GM23338 (cell line): ENCODE data around the gene METTL5. TPM values are rescaled to one million over a fixed set of nuclear protein-coding genes. Genes with fewer than 3 reads are reported as not detected.

Experiments used
- ATAC-seq: fragments of 200-7000 bp; cut with Tn5 transposase; 3 replicates; pipeline ENCODE4 v1.9.1; 2020
- DNase-seq: peaks from one replicate; pipeline ENCODE4 v3.0.0-alpha.2; 2015; ENCODE audit warnings: low spot score
- H2AFZ ChIP-seq: fragments of 200-600 bp; sonication (generic); 2 replicates; pipeline ENCODE4 v1.8.0; 2016; ENCODE audit warnings: antibody characterized with exemption, mild to moderate bottlenecking, moderate library complexity
- H3F3A ChIP-seq: fragments of 200-600 bp; sonication (generic); replicated peaks from 2 replicates; pipeline ENCODE4 v1.8.0; 2017; ENCODE audit warnings: antibody characterized with exemption, mixed run types, low read depth
- H3K27ac ChIP-seq: fragments of 200-600 bp; sonication (generic); 2 replicates; pipeline ENCODE4 v1.6.1; 2016; ENCODE audit warnings: low read depth
- H3K27me3 ChIP-seq: fragments of 200-600 bp; sonication (generic); 2 replicates; pipeline ENCODE4 v1.8.0; 2016; ENCODE audit warnings: mild to moderate bottlenecking, mixed run types, moderate library complexity; ENCODE audit not compliant: insufficient read depth
- H3K36me3 ChIP-seq: fragments of 200-600 bp; sonication (generic); 2 replicates; pipeline ENCODE4 v1.8.0; 2016; ENCODE audit warnings: mild to moderate bottlenecking; ENCODE audit not compliant: insufficient read depth
- H3K4me1 ChIP-seq: fragments of 200-600 bp; sonication (generic); 2 replicates; pipeline ENCODE4 v1.8.0; 2016; ENCODE audit warnings: mild to moderate bottlenecking, moderate library complexity; ENCODE audit not compliant: insufficient read depth
- H3K4me2 ChIP-seq: fragments of 200-600 bp; sonication (generic); 2 replicates; pipeline ENCODE4 v1.7.1; 2017; ENCODE audit warnings: mixed run types
- H3K4me3 ChIP-seq: fragments of 200-600 bp; sonication (generic); 2 replicates; pipeline ENCODE4 v1.6.1; 2016; ENCODE audit warnings: mixed run types
- H3K79me2 ChIP-seq: fragments of 200-600 bp; sonication (generic); replicated peaks from 2 replicates; pipeline ENCODE4 v1.8.0; 2017; ENCODE audit warnings: mild to moderate bottlenecking; ENCODE audit not compliant: insufficient read depth
- H3K9me2 ChIP-seq: fragments of 200-600 bp; sonication (generic); 2 replicates; pipeline ENCODE4 v1.8.0; 2017; ENCODE audit not compliant: insufficient read depth
- H4K20me1 ChIP-seq: fragments of 200-600 bp; sonication (generic); replicated peaks from 2 replicates; pipeline ENCODE4 v1.8.0; 2017; ENCODE audit warnings: mild to moderate bottlenecking; ENCODE audit not compliant: insufficient read depth
- H3K27ac Mint-ChIP-seq: 2 replicates; pipeline ENCODE4 v1.8.0; 2020; ENCODE audit warnings: inconsistent platforms, mild to moderate bottlenecking, moderate library complexity, mixed read lengths
- H3K27me3 Mint-ChIP-seq: 3 replicates; pipeline ENCODE4 v1.8.0; 2022; ENCODE audit warnings: low read depth, mild to moderate bottlenecking, moderate library complexity, mixed read lengths, inconsistent platforms; ENCODE audit not compliant: insufficient read depth, poor library complexity
- H3K36me3 Mint-ChIP-seq: 3 replicates; pipeline ENCODE4 v1.8.0; 2021; ENCODE audit warnings: low read depth, mild to moderate bottlenecking, inconsistent platforms, moderate library complexity, mixed read lengths
- H3K4me1 Mint-ChIP-seq: 3 replicates; pipeline ENCODE4 v1.8.0; 2020; ENCODE audit warnings: mild to moderate bottlenecking, inconsistent platforms, mixed read lengths
- H3K4me3 Mint-ChIP-seq: 3 replicates; pipeline ENCODE4 v1.8.0; 2021; ENCODE audit warnings: moderate library complexity, mild to moderate bottlenecking, inconsistent platforms, mixed read lengths
- H3K9me3 Mint-ChIP-seq: 3 replicates; pipeline ENCODE4 v1.8.0; 2020; ENCODE audit warnings: moderate library complexity, mild to moderate bottlenecking, inconsistent platforms, mixed read lengths
- CREB1 ChIP-seq: fragments of 250-450 bp; sonication (Bioruptor Pico); IDR thresholded peaks from 2 replicates; pipeline ENCODE4 v1.5.0; 2020; ENCODE audit warnings: low read depth, mild to moderate bottlenecking, moderate library complexity
- EZH2 ChIP-seq: fragments of 200-600 bp; sonication (generic); IDR thresholded peaks from one replicate; pipeline ENCODE4 v1.8.0; 2017; ENCODE audit warnings: antibody characterized with exemption, mild to moderate bottlenecking, low read depth; ENCODE audit not compliant: unreplicated experiment
- EZH2phosphoT487 ChIP-seq: fragments of 200-600 bp; sonication (generic); IDR thresholded peaks from one replicate; pipeline ENCODE4 v1.8.1; 2018; ENCODE audit warnings: antibody characterized with exemption; ENCODE audit not compliant: unreplicated experiment
- JUNB ChIP-seq: IDR thresholded peaks from one replicate; pipeline ENCODE4 v1.6.1; 2016; ENCODE audit warnings: antibody characterized with exemption; ENCODE audit not compliant: unreplicated experiment
- NANOG ChIP-seq: IDR thresholded peaks from 2 replicates; pipeline ENCODE4 v1.6.1; 2016; ENCODE audit warnings: antibody characterized with exemption, borderline replicate concordance
- POLR2AphosphoS5 ChIP-seq: IDR thresholded peaks from 2 replicates; pipeline ENCODE4 v1.6.1; 2016; ENCODE audit warnings: antibody characterized with exemption, low read depth
- ZNF331 ChIP-seq: fragments of 250-450 bp; sonication (Bioruptor Pico); IDR thresholded peaks from 2 replicates; pipeline ENCODE4 v1.5.0; 2020; ENCODE audit warnings: low read depth, mild to moderate bottlenecking, moderate library complexity
- polyA plus RNA-seq: library from polyadenylated mRNA; unstranded; fragments of >200 nt; fragmentation: Nextera tagmentation; extraction: Ambion mirVana; gene quantifications from 2 replicates; pipeline ENCODE4 v1.2.1, GENCODE V29; 2016
- total RNA-seq: library from RNA; depleted of rRNA; stranded (reverse); fragments of >200 nt; shearing (Covaris generic); gene quantifications from 2 replicates; pipeline ENCODE4 v1.2.3, GENCODE V29; 2014
- TF ChIP-seq, protein P1 (sequence below): IDR thresholded peaks from 2 replicates; pipeline ENCODE4 v1.6.1; 2016; ENCODE audit warnings: antibody characterized with exemption
- TF ChIP-seq, protein P2 (sequence below): fragments of 250-450 bp; sonication (Bioruptor Pico); IDR thresholded peaks from 2 replicates; pipeline ENCODE4 v1.5.0; 2020; ENCODE audit warnings: mild to moderate bottlenecking, moderate library complexity

METTL5 gene
- total and polyA plus RNA-seq, 2 experiments from 2014 or later: 74.8 to 233 TPM

DNA sequence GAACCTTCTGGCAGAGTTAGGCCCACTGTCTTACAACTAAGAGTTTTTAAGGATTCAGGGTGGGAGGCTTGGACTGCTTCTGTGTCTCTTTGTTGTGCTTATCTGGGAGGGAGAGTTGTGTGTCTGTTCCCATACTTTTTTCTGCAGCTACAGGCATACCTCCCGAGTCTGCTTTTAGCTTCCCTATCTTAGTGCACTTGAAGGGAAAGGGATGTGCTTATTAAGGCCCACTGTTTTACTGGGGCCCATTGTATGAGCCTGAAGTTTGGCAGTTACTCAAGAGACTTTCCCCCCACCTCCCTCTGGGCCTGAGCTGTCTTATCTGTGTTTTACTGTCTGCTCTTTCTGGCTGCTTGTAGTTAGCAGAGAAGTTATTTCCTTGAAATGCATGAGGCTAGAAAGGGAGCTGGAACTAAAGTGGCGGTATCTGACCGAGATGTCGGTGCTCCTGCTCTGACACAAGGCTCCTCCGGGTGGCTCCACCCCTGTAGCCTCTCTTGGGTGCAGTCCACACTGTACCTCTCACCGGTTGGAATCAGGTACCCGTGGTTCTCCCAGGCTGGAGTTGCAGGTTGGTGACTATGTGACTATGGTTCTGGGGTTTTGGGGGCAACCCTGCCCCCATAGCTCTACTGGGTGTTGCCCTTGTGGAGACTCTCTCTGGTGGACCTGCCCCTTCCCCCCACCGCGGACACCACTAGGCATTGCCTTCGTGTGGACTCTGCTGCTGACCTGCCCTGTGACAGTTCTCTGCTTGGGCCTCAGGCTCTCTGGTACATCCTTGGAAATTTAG lies 15.4 kb upstream of the METTL5 start:
- H3K4me1 ChIP-seq: no peaks in the 10 kb centered on the region
- H3K36me3 Mint-ChIP-seq: peaks cover 37% of the 10 kb centered on the region
- no peak overlapping the region for H3K4me3 ChIP-seq
- peak; percentile 20 for DNase-seq
- H3K27me3 Mint-ChIP-seq: peaks cover 3% of the 10 kb centered on the region
- TF ChIP-seq EZH2: no peak
- no peak overlapping the region for H3K27ac Mint-ChIP-seq
- no peaks in the 10 kb centered on the region for H3K9me2 ChIP-seq
- H3F3A ChIP-seq: no peaks in the 10 kb centered on the region
- no peak overlapping the region for H3K4me2 ChIP-seq
- peaks cover 45% of the 10 kb centered on the region for H3K79me2 ChIP-seq
- no peaks in the 10 kb centered on the region; the same call in 1 of the 3 replicates for H3K9me3 Mint-ChIP-seq
- no peaks in the 10 kb centered on the region for H3K4me1 Mint-ChIP-seq
- H3K4me3 Mint-ChIP-seq: no peak overlapping the region
- no peak overlapping the region for H3K27ac ChIP-seq
- no peak overlapping the region for H2AFZ ChIP-seq
- H3K36me3 ChIP-seq: no peaks in the 10 kb centered on the region
- H3K27me3 ChIP-seq: no peaks in the 10 kb centered on the region
- H4K20me1 ChIP-seq: peaks cover 5% of the 10 kb centered on the region; the same call in 1 of the 2 replicates
- ATAC-seq: peak; percentile 69

DNA sequence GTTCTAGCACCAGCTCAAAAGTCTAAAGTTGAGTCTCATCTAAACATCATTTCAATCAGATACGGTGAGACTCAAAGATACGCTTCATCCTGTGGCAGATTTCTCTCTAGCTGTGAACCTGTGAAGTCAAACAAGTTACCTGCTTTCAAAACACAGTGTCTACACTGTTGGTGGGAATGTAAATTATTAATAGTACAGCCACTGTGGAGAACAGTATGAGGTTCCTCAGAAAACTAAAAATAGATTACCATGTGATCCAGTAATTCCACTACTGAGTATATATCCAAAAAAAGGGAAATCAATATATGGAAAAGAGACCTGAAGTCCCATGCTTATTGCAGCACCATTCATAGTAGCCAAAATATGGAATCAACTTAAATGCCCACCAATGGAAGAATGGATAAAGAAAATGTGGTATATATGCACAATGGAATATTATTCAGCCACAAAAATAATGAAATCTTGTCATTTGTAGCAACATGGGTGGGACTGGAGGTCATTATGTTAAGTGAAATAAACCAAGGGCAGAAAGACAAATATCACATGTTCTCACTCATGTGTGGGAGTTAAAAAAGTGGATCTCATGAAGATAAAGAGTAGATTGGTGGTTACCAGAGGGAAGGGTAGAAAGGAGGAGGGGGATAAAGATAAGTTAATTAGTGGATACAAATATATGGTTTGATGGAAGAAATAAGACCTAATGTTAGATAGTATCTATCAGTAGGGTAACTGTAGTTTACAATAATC lies 14.2 kb upstream of the METTL5 start:
- Mint-ChIP-seq H3K27me3 (no peaks in the 10 kb centered on the region), H3K27ac (no peak overlapping the region), H3K4me3 (no peak overlapping the region), H3K4me1 (no peaks in the 10 kb centered on the region), H3K36me3 (peaks cover 37% of the 10 kb centered on the region), H3K9me3 (no peaks in the 10 kb centered on the region; the same call in 1 of the 3 replicates)
- H3K27ac ChIP-seq: no peak overlapping the region
- H3K4me1 ChIP-seq: no peaks in the 10 kb centered on the region
- peaks cover 54% of the 10 kb centered on the region for H3K79me2 ChIP-seq
- H3K36me3 ChIP-seq: no peaks in the 10 kb centered on the region
- H3K9me2 ChIP-seq: no peaks in the 10 kb centered on the region
- DNase-seq: no peak
- H3F3A ChIP-seq: no peaks in the 10 kb centered on the region
- H3K4me2 ChIP-seq: no peak overlapping the region
- H4K20me1 ChIP-seq: peaks cover 6% of the 10 kb centered on the region; the same call in 1 of the 2 replicates
- ATAC-seq: no peak
- no peak overlapping the region for H2AFZ ChIP-seq
- H3K27me3 ChIP-seq: no peaks in the 10 kb centered on the region
- TF ChIP-seq ZNF331 (CRISPR knock-in tag): no peak
- TF ChIP-seq, protein P1, sequence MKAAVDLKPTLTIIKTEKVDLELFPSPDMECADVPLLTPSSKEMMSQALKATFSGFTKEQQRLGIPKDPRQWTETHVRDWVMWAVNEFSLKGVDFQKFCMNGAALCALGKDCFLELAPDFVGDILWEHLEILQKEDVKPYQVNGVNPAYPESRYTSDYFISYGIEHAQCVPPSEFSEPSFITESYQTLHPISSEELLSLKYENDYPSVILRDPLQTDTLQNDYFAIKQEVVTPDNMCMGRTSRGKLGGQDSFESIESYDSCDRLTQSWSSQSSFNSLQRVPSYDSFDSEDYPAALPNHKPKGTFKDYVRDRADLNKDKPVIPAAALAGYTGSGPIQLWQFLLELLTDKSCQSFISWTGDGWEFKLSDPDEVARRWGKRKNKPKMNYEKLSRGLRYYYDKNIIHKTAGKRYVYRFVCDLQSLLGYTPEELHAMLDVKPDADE: no peak
- no peak for TF ChIP-seq JUNB
- no peak for TF ChIP-seq CREB1 (CRISPR knock-in tag)
- TF ChIP-seq EZH2phosphoT487: no peak
- TF ChIP-seq, protein P2, sequence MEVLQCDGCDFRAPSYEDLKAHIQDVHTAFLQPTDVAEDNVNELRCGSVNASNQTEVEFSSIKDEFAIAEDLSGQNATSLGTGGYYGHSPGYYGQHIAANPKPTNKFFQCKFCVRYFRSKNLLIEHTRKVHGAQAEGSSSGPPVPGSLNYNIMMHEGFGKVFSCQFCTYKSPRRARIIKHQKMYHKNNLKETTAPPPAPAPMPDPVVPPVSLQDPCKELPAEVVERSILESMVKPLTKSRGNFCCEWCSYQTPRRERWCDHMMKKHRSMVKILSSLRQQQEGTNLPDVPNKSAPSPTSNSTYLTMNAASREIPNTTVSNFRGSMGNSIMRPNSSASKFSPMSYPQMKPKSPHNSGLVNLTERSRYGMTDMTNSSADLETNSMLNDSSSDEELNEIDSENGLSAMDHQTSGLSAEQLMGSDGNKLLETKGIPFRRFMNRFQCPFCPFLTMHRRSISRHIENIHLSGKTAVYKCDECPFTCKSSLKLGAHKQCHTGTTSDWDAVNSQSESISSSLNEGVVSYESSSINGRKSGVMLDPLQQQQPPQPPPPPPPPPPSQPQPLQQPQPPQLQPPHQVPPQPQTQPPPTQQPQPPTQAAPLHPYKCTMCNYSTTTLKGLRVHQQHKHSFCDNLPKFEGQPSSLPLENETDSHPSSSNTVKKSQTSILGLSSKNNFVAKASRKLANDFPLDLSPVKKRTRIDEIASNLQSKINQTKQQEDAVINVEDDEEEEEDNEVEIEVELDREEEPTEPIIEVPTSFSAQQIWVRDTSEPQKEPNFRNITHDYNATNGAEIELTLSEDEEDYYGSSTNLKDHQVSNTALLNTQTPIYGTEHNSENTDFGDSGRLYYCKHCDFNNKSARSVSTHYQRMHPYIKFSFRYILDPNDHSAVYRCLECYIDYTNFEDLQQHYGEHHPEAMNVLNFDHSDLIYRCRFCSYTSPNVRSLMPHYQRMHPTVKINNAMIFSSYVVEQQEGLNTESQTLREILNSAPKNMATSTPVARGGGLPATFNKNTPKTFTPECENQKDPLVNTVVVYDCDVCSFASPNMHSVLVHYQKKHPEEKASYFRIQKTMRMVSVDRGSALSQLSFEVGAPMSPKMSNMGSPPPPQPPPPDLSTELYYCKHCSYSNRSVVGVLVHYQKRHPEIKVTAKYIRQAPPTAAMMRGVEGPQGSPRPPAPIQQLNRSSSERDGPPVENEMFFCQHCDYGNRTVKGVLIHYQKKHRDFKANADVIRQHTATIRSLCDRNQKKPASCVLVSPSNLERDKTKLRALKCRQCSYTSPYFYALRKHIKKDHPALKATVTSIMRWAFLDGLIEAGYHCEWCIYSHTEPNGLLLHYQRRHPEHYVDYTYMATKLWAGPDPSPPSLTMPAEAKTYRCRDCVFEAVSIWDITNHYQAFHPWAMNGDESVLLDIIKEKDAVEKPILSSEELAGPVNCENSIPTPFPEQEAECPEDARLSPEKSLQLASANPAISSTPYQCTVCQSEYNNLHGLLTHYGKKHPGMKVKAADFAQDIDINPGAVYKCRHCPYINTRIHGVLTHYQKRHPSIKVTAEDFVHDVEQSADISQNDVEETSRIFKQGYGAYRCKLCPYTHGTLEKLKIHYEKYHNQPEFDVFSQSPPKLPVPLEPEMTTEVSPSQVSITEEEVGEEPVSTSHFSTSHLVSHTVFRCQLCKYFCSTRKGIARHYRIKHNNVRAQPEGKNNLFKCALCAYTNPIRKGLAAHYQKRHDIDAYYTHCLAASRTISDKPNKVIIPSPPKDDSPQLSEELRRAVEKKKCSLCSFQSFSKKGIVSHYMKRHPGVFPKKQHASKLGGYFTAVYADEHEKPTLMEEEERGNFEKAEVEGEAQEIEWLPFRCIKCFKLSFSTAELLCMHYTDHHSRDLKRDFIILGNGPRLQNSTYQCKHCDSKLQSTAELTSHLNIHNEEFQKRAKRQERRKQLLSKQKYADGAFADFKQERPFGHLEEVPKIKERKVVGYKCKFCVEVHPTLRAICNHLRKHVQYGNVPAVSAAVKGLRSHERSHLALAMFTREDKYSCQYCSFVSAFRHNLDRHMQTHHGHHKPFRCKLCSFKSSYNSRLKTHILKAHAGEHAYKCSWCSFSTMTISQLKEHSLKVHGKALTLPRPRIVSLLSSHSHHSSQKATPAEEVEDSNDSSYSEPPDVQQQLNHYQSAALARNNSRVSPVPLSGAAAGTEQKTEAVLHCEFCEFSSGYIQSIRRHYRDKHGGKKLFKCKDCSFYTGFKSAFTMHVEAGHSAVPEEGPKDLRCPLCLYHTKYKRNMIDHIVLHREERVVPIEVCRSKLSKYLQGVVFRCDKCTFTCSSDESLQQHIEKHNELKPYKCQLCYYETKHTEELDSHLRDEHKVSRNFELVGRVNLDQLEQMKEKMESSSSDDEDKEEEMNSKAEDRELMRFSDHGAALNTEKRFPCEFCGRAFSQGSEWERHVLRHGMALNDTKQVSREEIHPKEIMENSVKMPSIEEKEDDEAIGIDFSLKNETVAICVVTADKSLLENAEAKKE (CRISPR knock-in tag): no peak
- TF ChIP-seq POLR2AphosphoS5: no peak
- no peak for TF ChIP-seq NANOG
- H3K4me3 ChIP-seq: no peak overlapping the region
